HG02885 (cell line): ENCODE measurements around the gene CLBA1.

ENCODE experiments used
- ATAC-seq: cut with Tn5 transposase; IDR thresholded peaks from one replicate; pipeline ENCODE4 v1.9.1; 2021; ENCODE audit warnings: mild to moderate bottlenecking; ENCODE audit not compliant: unreplicated experiment, poor library complexity

CLBA1 gene

GRCh38 chr14:104996483-104996882 lies 10.9 kb downstream of the CLBA1 start:
- ATAC-seq, result no peak

GRCh38 chr14:104998801-104999200 lies 13.2 kb downstream of the CLBA1 start:
- no peak for ATAC-seq

GRCh38 chr14:104999361-104999760 lies 13.8 kb downstream of the CLBA1 start:
- ATAC-seq, result no peak

GRCh38 chr14:105005329-105005928 lies 19.8 kb downstream of the CLBA1 start:
- no peak for ATAC-seq

- no peak for ATAC-seq
Observed at GRCh38 chr14:105005929-105006830, 20.6 kb downstream of the CLBA1 start.

GRCh38 chr14:105006831-105007592 lies 21.4 kb downstream of the CLBA1 start:
- no peak for ATAC-seq

- ATAC-seq, result no peak
Observed at GRCh38 chr14:105007593-105008264, 22.1 kb downstream of the CLBA1 start.

- no peak for ATAC-seq
Observed at GRCh38 chr14:105010106-105010505, 24.5 kb downstream of the CLBA1 start.

GRCh38 chr14:105010891-105011291 lies 25.3 kb downstream of the CLBA1 start:
- no peak for ATAC-seq

- no peak for ATAC-seq
Observed at GRCh38 chr14:105011312-105011990, 25.9 kb downstream of the CLBA1 start.

- ATAC-seq, result no peak
Observed at GRCh38 chr14:105012171-105012985, 26.8 kb downstream of the CLBA1 start.

GRCh38 chr14:105013150-105013785 lies 27.7 kb downstream of the CLBA1 start:
- ATAC-seq, result no peak

GRCh38 chr14:105014032-105014431 lies 28.4 kb downstream of the CLBA1 start:
- no peak for ATAC-seq

- no peak for ATAC-seq
Observed at GRCh38 chr14:105014631-105015030, 29.0 kb downstream of the CLBA1 start.

GRCh38 chr14:105015242-105015641 lies 29.7 kb downstream of the CLBA1 start:
- no peak for ATAC-seq

GRCh38 chr14:105015905-105016304 lies 30.3 kb downstream of the CLBA1 start:
- ATAC-seq, result no peak

GRCh38 chr14:105018414-105018813 lies 32.8 kb downstream of the CLBA1 start:
- ATAC-seq, result no peak
